ENCODE results near the gene VAC14. TPM values are rescaled to one million over a fixed set of nuclear protein-coding genes. Genes with fewer than 3 reads are reported as not detected.

Gene VAC14
- total RNA-seq, 1 experiment from 2014 or later, result 65.5 TPM

DNA sequence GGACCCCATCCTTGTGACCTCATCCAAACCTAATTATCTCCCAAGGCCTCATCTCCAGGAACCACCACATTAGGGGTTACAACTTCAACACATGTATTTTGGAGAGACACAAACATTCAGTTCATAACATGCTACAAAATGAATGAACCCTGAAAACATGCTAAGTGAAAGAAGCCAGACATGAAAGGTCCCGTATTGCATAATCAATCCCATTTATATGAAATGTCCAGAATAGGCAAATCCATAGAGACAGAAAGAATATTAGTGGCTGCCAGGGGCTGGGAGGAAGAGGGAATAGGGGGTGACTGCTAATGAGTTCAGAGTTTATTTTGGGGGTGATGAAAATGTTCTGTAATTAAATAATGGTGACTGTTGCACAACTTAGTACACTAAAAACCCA is 158.3 kb downstream of the VAC14 start:
- no peak for ATAC-seq
- ChIA-PET POLR2A (ENCODE audit: unreplicated experiment) (no interaction called here), CTCF (no interaction called here)
- Histone ChIP-seq H3K27me3 (ENCODE audit: low read length) (no peaks in the 10 kb centered on the region), H3K9me3 (ENCODE audit: low read length) (no peaks in the 10 kb centered on the region), H3K36me3 (ENCODE audit: low read depth, low read length) (no peaks in the 10 kb centered on the region), H3K4me2 (ENCODE audit: low read length) (no peak overlapping the region), H3K4me3 (ENCODE audit: low read length) (no peak overlapping the region), H3K79me2 (ENCODE audit: low read length) (no peaks in the 10 kb centered on the region), H3K9me2 (replicated peaks; ENCODE audit: low read length) (no peaks in the 10 kb centered on the region), H3K27ac (ENCODE audit: low read length) (no peak overlapping the region), H3F3A (ENCODE audit: low read length, unreplicated experiment) (no peaks in the 10 kb centered on the region), H3K9ac (ENCODE audit: low read length) (no peak overlapping the region), H4K20me1 (ENCODE audit: low read length) (no peaks in the 10 kb centered on the region), H2AFZ (ENCODE audit: low read length) (no peak overlapping the region), H3K4me1 (ENCODE audit: insufficient read depth, low read length) (no peaks in the 10 kb centered on the region)
- BruUV-seq (replicated peaks), result no TSS peak
- TF ChIP-seq EZH2 (IDR thresholded peaks at IDR 0.05; ENCODE audit: low read length, unreplicated experiment) (no peak), EZH2phosphoT487 (IDR thresholded peaks at IDR 0.05; ENCODE audit: borderline replicate concordance, low read length) (no peak)
- TF ChIP-seq, protein P1, sequence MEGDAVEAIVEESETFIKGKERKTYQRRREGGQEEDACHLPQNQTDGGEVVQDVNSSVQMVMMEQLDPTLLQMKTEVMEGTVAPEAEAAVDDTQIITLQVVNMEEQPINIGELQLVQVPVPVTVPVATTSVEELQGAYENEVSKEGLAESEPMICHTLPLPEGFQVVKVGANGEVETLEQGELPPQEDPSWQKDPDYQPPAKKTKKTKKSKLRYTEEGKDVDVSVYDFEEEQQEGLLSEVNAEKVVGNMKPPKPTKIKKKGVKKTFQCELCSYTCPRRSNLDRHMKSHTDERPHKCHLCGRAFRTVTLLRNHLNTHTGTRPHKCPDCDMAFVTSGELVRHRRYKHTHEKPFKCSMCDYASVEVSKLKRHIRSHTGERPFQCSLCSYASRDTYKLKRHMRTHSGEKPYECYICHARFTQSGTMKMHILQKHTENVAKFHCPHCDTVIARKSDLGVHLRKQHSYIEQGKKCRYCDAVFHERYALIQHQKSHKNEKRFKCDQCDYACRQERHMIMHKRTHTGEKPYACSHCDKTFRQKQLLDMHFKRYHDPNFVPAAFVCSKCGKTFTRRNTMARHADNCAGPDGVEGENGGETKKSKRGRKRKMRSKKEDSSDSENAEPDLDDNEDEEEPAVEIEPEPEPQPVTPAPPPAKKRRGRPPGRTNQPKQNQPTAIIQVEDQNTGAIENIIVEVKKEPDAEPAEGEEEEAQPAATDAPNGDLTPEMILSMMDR (conservative IDR thresholded peaks at IDR 0.05; ENCODE audit: low read depth, low read length), result no peak
- intact Hi-C loops (cut with micrococcal nuclease), result no loop called here
- no peak for DNase-seq

DNA sequence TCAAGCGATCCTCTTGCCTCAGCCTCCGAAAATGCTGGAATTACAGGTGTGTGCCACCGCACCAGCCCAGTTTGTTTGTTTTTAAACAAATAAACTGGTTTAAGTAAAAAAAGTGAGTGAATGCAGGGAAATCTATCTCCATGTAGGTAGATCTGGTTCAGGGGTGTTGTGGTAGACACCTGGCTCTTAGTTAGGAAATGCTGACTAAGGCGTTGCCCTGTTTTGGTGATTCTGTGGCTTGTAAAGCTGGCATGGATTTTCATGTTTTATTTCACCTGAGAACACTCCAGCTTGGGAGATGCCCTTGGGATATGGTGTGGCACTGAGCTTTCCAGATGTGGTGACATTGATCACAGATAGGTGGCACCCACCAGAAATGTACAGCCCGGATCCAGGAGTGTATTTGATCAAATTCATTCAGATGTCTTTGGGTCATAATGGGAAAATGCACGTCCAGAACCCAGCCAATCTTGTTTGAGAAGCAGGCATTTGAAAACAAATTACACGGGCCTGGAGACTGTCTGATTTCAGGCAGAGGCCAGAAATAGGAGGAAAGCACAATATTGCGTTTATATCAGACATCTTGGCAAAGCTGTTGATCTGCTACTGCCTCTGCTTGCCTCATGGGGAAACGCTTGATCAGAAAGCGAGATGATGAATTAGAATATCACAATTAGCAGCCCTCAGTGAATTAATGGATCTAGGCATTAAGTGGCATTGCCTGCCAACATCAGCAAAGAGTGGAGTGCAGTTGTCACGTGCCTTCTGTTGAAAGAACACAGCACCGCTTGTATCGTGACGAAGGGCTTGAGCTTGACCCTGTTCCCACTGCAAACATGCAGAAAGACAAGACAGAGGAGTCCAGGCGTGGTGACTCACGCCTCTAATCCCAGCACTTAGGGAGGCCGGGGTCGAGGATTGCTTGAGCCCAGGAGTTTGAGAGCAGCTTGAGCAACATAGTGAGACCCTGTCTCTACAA is 161.9 kb downstream of the VAC14 start:
- no peak for ATAC-seq
- TF ChIP-seq, protein P1 (conservative IDR thresholded peaks at IDR 0.05; ENCODE audit: low read depth, low read length), result 0 out of 2 replicates have a peak, but pooled peaks have one; percentile 12
- no peak for TF ChIP-seq EZH2 (IDR thresholded peaks at IDR 0.05; ENCODE audit: low read length, unreplicated experiment)

More for the DNA sequence above, 161.9 kb downstream of the VAC14 start:
- no peaks in the 10 kb centered on the region for H4K20me1 ChIP-seq (ENCODE audit: low read length)
- H3K4me2 ChIP-seq (ENCODE audit: low read length), result no peak overlapping the region
- H3K9ac ChIP-seq (ENCODE audit: low read length), result no peak overlapping the region
- H3K9me2 ChIP-seq (replicated peaks; ENCODE audit: low read length), result no peaks in the 10 kb centered on the region
- H3K27ac ChIP-seq (ENCODE audit: low read length), result no peak overlapping the region
- no peak overlapping the region for H2AFZ ChIP-seq (ENCODE audit: low read length)
- H3K27me3 ChIP-seq (ENCODE audit: low read length), result no peaks in the 10 kb centered on the region
- intact Hi-C loops (cut with micrococcal nuclease), result no loop called here
- ChIA-PET CTCF (no interaction called here), POLR2A (ENCODE audit: unreplicated experiment) (no interaction called here)
- peaks cover 8% of the 10 kb centered on the region for H3K4me1 ChIP-seq (ENCODE audit: insufficient read depth, low read length)
- H3K36me3 ChIP-seq (ENCODE audit: low read depth, low read length), result no peaks in the 10 kb centered on the region
- no peaks in the 10 kb centered on the region for H3K9me3 ChIP-seq (ENCODE audit: low read length)
- H3F3A ChIP-seq (ENCODE audit: low read length, unreplicated experiment), result no peaks in the 10 kb centered on the region
- no peak overlapping the region for H3K4me3 ChIP-seq (ENCODE audit: low read length)
- DNase-seq, result no peak
- BruUV-seq (replicated peaks), result no TSS peak
- H3K79me2 ChIP-seq (ENCODE audit: low read length), result no peaks in the 10 kb centered on the region

Other genes with a start within 250 kb of the VAC14 start
- gene IL34, start 154.6 kb downstream of the VAC14 start, total RNA-seq (2014; rRNA removed), result not detected in 2 replicates
- gene MTSS2, start 115.1 kb downstream of the VAC14 start, total RNA-seq (2014; rRNA removed), result 18.7 and 39.2 TPM in 2 replicates